GM12864 (cell line): Measurements from ENCODE around the gene TRIP11.
A peak's percentile ranks its signal among the peaks of the same experiment; 100 is the strongest.
"Not testable (repeated sequence)": the region's sequence is repeated elsewhere in the genome, so short reads cannot be mapped to it uniquely, and the experiment has no call there.

Experiments used
- DNase-seq: peaks from one replicate; pipeline ENCODE4 v3.0.0-alpha.2; 2011; ENCODE audit warnings: low read depth
- H3K4me3 ChIP-seq: 2 replicates; pipeline ENCODE4 v1.5.1; 2011; ENCODE audit warnings: mild to moderate bottlenecking, low read depth, low read length, control low read depth
- TF ChIP-seq, protein P1 (sequence below): IDR thresholded peaks from 2 replicates; pipeline ENCODE4 v1.5.1; 2011; ENCODE audit warnings: low read depth, mild to moderate bottlenecking, moderate library complexity, low read length, control low read depth, inconsistent platforms; ENCODE audit errors: missing control alignments

TRIP11 gene

DNA sequence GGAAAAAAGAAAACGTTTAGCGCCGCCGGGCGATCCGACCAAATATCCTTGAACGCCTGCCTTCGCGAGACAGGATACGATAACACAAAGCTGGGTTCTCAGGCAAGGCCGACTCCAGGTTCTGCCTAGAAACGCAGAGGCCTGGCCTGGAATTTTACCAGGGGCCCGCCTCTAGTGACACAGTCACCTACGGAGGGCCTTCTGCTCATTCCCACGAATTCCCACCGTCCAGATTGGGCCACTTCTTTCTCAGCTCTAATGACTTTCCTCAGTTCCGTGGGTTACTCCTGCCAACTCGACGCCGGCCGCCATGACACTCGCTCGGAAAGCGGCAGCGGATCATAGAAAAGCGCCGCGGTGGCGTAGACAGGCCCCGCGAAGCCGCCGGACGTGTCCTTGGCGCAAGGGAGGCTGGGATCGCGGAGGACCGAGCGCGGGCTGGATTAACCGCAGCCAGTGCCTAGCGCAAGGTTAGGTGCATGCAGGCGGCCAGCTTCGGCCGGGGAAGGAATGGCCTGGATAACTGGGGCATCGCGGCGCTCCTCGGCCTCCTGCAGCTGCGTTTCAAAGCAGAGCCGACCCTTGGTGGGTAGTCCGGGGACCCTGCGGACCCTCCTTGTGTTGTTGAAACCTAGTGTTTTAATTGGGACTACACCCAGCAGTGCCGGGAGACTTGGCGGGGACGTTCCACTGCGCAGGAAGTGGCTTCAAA, at the start of gene TRIP11:
Gene TRIP11, minus strand, starts transcription at position 341 of the 712 bp plus-strand sequence. CDS start 374 bp downstream, outside the sequence.
- peak within 1 kb of the TSS; percentile 98 for H3K4me3 ChIP-seq
- TF ChIP-seq, protein P1, sequence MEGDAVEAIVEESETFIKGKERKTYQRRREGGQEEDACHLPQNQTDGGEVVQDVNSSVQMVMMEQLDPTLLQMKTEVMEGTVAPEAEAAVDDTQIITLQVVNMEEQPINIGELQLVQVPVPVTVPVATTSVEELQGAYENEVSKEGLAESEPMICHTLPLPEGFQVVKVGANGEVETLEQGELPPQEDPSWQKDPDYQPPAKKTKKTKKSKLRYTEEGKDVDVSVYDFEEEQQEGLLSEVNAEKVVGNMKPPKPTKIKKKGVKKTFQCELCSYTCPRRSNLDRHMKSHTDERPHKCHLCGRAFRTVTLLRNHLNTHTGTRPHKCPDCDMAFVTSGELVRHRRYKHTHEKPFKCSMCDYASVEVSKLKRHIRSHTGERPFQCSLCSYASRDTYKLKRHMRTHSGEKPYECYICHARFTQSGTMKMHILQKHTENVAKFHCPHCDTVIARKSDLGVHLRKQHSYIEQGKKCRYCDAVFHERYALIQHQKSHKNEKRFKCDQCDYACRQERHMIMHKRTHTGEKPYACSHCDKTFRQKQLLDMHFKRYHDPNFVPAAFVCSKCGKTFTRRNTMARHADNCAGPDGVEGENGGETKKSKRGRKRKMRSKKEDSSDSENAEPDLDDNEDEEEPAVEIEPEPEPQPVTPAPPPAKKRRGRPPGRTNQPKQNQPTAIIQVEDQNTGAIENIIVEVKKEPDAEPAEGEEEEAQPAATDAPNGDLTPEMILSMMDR, result no peak
- DNase-seq, result peak; percentile 82

DNA sequence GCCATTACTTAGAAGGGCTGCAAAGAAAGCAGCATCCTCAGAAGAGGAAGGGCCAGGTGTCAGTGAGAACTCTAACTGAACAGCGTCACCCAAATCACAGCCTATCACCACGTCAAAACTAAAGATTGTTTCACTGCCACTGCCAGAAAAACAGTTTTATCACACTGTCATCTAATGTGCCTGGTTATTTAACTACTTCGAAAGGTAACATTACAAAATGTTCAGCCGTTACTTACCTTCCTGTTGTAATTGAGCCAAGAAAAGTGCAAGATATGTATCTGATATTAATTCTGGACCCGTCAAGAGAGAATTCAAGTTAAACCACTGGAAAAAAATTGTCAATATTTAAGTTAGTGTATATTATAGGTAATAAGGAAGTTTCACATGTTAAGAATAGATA, 48.6 kb upstream of the TRIP11 start:
- DNase-seq, result no peak
- TF ChIP-seq, protein P1, result no peak
- no peak overlapping the region for H3K4me3 ChIP-seq

DNA sequence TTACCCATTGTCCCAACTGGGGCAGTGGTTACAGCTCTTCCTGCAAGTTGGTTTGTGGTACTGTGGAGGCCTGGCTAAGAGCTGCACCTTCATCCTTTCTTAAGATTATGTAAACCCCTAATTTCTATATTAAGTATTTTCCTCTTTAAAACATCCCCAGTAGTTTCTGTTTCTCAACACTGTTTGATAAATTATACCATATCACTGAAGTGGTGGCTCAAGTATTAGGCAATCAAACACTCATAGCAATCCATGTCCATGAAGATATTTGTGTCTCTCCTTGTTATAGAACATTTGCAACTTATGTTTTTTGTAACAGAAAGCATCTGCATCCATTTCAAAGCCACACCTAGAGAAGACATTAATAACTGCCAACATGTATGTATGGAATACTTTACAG, 34.7 kb upstream of the TRIP11 start:
- TF ChIP-seq, protein P1, result no peak
- H3K4me3 ChIP-seq, result no peak overlapping the region
- DNase-seq, result no peak

DNA sequence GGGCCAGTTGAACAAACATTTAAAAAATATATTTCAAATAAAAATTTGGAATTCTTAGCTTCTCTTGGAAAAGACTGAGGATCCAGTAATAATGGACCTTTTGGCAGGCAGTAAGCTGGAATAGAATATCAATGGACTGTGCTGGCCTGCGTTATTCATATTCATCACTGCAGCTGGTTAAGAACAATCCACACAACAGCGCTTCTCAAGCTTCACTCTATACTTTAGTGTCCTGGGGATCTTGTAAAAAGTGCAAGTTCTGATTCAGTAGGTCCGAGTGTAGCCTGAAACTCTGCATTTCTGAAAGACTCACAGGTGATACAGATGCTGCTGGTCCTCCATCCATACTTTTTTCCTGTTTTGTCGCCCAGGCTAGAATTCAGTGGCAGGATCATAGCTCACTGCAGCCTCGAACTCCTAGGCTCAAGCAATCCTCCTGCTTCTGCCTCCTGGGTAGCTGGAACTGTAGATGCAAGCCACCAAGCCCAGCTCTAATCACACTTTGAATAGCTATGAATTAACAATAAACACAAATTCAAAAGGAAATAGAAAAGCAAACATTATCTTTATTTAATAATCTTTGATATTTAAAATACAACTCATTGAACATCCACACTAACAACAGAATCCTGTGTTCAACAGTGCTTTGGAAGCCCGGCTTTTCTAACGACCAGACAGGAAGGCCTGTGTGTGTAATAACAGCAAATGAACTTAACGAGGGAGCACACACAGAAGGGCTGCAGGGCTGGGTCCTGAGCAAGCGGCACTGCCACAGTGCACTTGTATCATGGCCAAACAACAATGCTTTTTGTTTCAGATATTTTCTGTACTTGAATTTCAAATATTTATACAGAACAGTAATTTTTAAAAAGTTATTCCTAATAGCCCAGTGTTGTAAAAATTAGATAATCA, 18.4 kb upstream of the TRIP11 start:
- H3K4me3 ChIP-seq, result no peak overlapping the region
- TF ChIP-seq, protein P1, result no peak
- DNase-seq, result no peak

DNA sequence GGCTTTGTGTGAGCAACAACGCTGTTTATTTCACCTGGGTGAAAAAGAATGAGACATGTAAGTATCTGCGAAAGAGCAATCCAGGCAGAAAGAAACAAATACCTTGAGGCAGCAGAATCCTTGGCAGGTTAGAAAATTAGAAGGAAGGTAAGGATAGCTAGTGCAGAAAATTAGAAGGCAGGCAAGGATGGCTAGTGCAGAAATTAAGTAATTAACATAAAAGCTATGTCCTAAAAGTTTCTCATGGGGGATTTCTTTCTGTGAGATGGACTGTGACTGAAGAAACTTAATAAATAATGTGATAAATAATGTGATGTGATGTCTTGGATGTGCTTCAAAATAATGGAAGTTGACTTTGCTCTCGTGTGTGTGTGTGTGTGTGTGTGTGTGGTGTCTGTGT, 9.9 kb upstream of the TRIP11 start:
- TF ChIP-seq, protein P1, result no peak
- DNase-seq, result no peak
- no peak overlapping the region for H3K4me3 ChIP-seq

DNA sequence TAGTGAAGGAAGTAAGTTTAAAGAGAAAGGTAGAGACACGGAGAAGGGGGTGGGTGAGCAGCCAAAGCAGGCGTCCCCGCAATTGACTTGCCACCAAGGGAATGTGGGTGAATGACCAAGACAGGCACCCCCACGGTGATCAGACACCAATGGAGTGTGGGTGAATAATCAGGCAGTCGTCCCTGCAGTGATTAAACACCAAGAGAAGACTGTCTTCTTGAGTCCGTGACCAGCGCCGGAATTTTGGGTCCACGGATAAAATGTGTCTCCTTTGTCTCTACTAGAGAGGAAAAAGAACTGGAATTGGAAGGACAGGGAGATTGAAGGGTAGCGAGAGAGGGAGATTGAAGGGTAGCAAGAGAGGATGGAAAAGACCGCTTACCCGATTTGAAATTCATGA, 9.4 kb upstream of the TRIP11 start:
- H3K4me3 ChIP-seq, DNase-seq: not testable (repeated sequence)

DNA sequence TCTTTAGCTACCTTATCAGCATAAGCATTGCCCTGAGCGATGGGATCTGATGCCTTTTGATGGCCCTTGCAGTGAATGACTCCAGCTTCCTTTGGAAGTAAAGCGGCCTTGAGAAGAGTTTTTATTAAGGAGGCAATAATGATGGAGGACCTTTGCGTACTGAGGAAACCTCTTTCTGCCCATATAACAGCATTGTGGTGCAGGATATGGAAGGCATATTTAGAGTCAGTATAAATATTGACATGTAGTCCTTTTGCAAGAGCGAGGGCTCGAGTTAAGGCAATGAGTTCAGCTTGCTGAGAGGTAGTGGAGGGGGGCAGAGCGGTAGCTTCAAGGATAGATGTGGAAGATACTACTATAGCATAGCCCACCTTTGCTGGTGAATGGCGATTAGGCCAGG, 6.0 kb upstream of the TRIP11 start:
- DNase-seq, H3K4me3 ChIP-seq: not testable (repeated sequence)

DNA sequence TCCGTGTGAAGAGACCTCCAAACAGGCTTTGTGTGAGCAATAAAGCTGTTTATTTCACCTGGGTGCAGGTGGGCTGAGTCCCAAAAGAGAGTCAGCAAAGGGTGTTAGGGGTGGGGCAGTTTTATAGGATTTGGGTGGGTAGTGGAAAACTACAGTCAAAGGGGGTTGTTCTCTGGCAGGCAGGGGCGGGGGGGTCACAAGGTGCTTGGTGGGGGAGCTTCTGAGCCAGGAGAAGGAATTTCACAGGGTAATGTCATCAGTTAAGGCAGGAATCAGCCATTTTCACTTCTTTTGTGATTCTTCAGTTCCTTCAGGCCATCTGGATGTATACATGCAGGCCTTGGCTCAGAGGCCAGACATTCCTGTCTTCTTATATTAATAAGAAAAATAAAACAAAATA, 1.9 kb upstream of the TRIP11 start:
- not testable (repeated sequence) for H3K4me3 ChIP-seq, DNase-seq
